Measurements from ENCODE around the gene FBXO42.

DNA sequence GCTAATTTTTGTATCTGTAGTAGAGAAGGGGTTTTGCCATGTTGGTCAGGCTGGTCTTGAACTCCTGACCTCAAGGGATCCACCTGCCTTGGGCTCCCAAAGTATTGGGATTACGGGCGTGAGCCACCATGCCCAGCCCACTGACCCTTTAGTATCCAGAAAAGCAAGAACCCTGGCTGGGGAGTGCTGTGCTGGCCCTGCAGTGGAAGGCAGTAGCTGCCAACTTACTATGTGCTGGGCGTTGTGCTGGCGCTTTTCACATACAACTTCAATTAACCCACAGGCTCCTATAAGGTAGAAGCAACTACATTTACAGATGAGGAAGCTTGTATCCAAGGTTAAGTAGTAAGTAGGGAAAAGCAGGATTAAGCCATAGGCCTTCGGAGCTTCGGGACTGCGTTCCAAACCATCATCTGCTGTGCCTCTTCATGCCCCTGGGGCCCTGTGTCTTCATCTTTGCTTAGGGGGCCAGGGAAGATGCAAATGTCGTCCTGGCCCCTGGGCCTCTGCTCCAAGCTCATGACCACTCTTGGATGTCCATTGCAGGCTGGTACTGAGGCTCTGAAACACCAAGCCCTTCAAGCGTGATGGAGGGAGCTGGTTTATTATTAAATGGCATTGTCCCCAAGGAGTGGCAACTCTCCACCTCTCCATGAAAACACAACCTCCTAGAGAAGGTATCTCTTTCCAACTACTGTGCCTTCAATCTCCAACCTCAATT is 106.6 kb downstream of the FBXO42 start:
- TF ChIP-seq, protein P1, sequence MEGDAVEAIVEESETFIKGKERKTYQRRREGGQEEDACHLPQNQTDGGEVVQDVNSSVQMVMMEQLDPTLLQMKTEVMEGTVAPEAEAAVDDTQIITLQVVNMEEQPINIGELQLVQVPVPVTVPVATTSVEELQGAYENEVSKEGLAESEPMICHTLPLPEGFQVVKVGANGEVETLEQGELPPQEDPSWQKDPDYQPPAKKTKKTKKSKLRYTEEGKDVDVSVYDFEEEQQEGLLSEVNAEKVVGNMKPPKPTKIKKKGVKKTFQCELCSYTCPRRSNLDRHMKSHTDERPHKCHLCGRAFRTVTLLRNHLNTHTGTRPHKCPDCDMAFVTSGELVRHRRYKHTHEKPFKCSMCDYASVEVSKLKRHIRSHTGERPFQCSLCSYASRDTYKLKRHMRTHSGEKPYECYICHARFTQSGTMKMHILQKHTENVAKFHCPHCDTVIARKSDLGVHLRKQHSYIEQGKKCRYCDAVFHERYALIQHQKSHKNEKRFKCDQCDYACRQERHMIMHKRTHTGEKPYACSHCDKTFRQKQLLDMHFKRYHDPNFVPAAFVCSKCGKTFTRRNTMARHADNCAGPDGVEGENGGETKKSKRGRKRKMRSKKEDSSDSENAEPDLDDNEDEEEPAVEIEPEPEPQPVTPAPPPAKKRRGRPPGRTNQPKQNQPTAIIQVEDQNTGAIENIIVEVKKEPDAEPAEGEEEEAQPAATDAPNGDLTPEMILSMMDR (IDR thresholded peaks at IDR 0.05) = no peak
- no peak for TF ChIP-seq POLR2A (IDR thresholded peaks at IDR 0.05)
